Measurements from ENCODE around the gene SLC23A3. TPM values are rescaled to one million over a fixed set of nuclear protein-coding genes. Genes with fewer than 3 reads are reported as not detected.
A peak's percentile ranks its signal among the peaks of the same experiment; 100 is the strongest.

Gene SLC23A3
- total RNA-seq, 1 experiment from 2014 or later = 0.59 TPM

DNA sequence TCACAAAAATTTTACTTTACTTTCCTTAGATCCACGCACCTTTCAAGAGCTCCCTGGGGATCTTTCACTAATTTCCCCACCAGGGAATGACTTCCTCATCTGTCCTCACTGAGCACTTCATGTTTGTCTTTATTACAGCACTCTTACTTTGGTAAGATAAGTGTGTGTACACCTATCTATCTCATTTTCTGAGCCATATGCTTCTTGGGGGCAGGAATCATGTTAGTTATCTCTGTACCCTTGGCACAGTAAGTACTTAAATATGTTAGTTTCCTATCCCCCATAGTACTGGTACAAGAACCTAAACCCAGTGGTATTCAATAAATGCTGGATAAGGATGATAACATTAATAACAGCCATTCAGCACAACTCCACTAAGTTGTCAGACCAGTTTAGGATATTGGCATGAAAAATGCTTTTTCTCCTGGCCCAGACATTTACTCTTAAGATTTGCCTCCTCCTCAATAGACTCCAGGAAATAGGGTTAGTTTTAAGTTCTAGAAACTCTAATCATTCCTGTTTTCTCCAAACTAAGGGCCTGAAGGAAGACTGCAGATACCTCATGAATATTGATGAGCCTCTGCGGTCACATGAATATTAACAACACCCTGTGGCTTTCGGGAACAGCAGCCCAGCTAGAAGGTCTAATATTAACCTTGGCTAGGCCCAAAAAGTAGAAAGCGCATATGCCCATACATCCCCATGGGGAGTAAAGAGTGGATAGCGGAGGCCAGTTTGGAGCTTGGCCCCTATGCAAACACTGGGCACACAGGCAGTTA lies 47.4 kb downstream of the SLC23A3 start (continued):
- TF ChIP-seq, protein P1, sequence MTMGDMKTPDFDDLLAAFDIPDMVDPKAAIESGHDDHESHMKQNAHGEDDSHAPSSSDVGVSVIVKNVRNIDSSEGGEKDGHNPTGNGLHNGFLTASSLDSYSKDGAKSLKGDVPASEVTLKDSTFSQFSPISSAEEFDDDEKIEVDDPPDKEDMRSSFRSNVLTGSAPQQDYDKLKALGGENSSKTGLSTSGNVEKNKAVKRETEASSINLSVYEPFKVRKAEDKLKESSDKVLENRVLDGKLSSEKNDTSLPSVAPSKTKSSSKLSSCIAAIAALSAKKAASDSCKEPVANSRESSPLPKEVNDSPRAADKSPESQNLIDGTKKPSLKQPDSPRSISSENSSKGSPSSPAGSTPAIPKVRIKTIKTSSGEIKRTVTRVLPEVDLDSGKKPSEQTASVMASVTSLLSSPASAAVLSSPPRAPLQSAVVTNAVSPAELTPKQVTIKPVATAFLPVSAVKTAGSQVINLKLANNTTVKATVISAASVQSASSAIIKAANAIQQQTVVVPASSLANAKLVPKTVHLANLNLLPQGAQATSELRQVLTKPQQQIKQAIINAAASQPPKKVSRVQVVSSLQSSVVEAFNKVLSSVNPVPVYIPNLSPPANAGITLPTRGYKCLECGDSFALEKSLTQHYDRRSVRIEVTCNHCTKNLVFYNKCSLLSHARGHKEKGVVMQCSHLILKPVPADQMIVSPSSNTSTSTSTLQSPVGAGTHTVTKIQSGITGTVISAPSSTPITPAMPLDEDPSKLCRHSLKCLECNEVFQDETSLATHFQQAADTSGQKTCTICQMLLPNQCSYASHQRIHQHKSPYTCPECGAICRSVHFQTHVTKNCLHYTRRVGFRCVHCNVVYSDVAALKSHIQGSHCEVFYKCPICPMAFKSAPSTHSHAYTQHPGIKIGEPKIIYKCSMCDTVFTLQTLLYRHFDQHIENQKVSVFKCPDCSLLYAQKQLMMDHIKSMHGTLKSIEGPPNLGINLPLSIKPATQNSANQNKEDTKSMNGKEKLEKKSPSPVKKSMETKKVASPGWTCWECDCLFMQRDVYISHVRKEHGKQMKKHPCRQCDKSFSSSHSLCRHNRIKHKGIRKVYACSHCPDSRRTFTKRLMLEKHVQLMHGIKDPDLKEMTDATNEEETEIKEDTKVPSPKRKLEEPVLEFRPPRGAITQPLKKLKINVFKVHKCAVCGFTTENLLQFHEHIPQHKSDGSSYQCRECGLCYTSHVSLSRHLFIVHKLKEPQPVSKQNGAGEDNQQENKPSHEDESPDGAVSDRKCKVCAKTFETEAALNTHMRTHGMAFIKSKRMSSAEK (CRISPR knock-in tag; IDR thresholded peaks at IDR 0.05; ENCODE audit: borderline replicate concordance) = no peak

DNA sequence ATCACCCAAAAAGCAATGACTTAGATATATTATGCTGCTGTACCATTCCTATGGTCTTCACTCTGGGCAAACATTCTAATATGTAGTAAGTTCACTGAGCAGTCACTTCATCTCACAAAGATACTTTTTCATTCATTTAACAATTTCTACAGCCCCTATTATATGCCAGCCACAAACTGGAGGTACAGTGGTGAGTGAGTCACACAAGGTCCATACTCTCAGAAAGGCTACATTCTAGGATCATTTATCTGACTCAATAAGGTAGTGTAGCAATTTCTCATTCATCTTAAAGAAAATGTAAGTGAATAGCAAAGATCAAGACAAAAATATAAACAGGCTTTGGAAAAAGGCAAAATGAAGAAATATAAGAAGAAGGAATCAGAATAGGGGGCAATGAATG lies 49.7 kb downstream of the SLC23A3 start:
- H3K9me3 Mint-ChIP-seq = no peaks in the 10 kb centered on the region
- ChIA-PET CTCF (interaction anchor here (0.5 to 9.3 kb wide), 51 partner anchors 8 to 310 kb away, joined by 3 to 198 read pairs (median 5); partner anchors contain the start of genes CFAP65, IHH and TUBA4A), POLR2A (interaction anchor here (1.0 kb wide), 1 partner anchor 62 kb away, joined by 4 read pairs; no protein-coding TSS in a partner anchor)
- no peak for TF ChIP-seq SP1 (CRISPR knock-in tag; conservative IDR thresholded peaks at IDR 0.05)
- no peaks in the 10 kb centered on the region for H3K36me3 Mint-ChIP-seq
- no peaks in the 10 kb centered on the region for H3K27me3 Mint-ChIP-seq (ENCODE audit: low read depth)
- H3K4me1 Mint-ChIP-seq = peaks cover 21% of the 10 kb centered on the region
- DNase-seq (ENCODE audit: low spot score) (no peak), ATAC-seq (no peak)
- no peak overlapping the region for H3K27ac Mint-ChIP-seq
- H3K4me3 Mint-ChIP-seq = no peak overlapping the region

DNA sequence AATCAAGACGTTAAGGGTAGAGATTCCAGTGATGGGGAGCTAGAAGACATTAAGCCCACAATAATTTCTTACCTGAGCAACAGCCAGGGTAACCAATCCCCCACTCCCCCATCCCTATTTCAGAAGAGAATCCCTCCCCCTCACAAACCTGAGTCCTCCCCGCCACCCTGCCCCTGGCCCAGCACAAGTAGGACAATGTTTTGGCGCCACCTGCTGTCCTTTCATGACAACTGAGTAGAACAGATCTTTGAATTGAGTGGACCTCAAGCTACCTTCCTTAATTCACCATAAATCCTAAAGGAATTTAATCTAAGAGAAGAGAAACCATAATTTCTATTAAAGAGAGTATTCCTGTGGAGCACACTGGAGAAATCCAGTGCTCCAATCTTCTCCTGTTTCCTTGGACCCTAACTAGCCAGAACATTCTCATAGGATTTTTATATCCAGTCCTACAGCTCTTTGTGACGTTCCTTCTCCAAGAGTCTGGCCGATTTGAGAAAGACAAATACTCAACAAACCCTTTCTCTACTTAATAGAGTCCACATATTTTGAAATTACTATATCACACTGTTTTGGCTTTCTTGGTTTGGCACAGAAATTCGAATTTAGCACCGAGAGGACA lies 50.3 kb downstream of the SLC23A3 start:
- H3K4me1 Mint-ChIP-seq = peaks cover 21% of the 10 kb centered on the region
- DNase-seq (ENCODE audit: low spot score) = peak; percentile 81
- no peak overlapping the region for H3K27ac Mint-ChIP-seq
- H3K4me3 Mint-ChIP-seq = no peak overlapping the region
- no peak for TF ChIP-seq GTF2I (CRISPR knock-in tag; conservative IDR thresholded peaks at IDR 0.05)
- TF ChIP-seq, protein P2, sequence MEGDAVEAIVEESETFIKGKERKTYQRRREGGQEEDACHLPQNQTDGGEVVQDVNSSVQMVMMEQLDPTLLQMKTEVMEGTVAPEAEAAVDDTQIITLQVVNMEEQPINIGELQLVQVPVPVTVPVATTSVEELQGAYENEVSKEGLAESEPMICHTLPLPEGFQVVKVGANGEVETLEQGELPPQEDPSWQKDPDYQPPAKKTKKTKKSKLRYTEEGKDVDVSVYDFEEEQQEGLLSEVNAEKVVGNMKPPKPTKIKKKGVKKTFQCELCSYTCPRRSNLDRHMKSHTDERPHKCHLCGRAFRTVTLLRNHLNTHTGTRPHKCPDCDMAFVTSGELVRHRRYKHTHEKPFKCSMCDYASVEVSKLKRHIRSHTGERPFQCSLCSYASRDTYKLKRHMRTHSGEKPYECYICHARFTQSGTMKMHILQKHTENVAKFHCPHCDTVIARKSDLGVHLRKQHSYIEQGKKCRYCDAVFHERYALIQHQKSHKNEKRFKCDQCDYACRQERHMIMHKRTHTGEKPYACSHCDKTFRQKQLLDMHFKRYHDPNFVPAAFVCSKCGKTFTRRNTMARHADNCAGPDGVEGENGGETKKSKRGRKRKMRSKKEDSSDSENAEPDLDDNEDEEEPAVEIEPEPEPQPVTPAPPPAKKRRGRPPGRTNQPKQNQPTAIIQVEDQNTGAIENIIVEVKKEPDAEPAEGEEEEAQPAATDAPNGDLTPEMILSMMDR (IDR thresholded peaks at IDR 0.05) = peak; percentile 59
- no peak for TF ChIP-seq SMAD4 (CRISPR knock-in tag; IDR thresholded peaks at IDR 0.05)
- TF ChIP-seq, protein P3, sequence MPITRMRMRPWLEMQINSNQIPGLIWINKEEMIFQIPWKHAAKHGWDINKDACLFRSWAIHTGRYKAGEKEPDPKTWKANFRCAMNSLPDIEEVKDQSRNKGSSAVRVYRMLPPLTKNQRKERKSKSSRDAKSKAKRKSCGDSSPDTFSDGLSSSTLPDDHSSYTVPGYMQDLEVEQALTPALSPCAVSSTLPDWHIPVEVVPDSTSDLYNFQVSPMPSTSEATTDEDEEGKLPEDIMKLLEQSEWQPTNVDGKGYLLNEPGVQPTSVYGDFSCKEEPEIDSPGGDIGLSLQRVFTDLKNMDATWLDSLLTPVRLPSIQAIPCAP (CRISPR knock-in tag; IDR thresholded peaks at IDR 0.05) = no peak
- 0 out of 2 replicates have a peak, but pooled peaks have one; percentile 37 for TF ChIP-seq ZNF263 (CRISPR knock-in tag; IDR thresholded peaks at IDR 0.05; ENCODE audit: low read depth)
- no peak for TF ChIP-seq ESRRA (CRISPR knock-in tag; IDR thresholded peaks at IDR 0.05; ENCODE audit: borderline replicate concordance)
- TF ChIP-seq NR2C2 (CRISPR knock-in tag; IDR thresholded peaks at IDR 0.05) = no peak
- TF ChIP-seq, protein P4, sequence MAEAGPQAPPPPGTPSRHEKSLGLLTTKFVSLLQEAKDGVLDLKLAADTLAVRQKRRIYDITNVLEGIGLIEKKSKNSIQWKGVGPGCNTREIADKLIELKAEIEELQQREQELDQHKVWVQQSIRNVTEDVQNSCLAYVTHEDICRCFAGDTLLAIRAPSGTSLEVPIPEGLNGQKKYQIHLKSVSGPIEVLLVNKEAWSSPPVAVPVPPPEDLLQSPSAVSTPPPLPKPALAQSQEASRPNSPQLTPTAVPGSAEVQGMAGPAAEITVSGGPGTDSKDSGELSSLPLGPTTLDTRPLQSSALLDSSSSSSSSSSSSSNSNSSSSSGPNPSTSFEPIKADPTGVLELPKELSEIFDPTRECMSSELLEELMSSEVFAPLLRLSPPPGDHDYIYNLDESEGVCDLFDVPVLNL (CRISPR knock-in tag; IDR thresholded peaks at IDR 0.05; ENCODE audit: borderline replicate concordance, low read depth) = no peak
- TF ChIP-seq TCF7 (CRISPR knock-in tag; IDR thresholded peaks at IDR 0.05; ENCODE audit: low read depth) = no peak
- TF ChIP-seq NR1H2 (CRISPR knock-in tag; IDR thresholded peaks at IDR 0.05) = no peak
- no peak for TF ChIP-seq RORB (CRISPR knock-in tag; IDR thresholded peaks at IDR 0.05)
- no peak for TF ChIP-seq FOXJ3 (CRISPR knock-in tag; IDR thresholded peaks at IDR 0.05; ENCODE audit: borderline replicate concordance)
- no peak for TF ChIP-seq NFYB (CRISPR knock-in tag; conservative IDR thresholded peaks at IDR 0.05; ENCODE audit: low read depth)
- TF ChIP-seq KAT7 (CRISPR knock-in tag; IDR thresholded peaks at IDR 0.05; ENCODE audit: borderline replicate concordance) = no peak
- no peaks in the 10 kb centered on the region for H3K36me3 Mint-ChIP-seq
- CTCF ChIA-PET = interaction anchor here (0.5 to 9.3 kb wide), 51 partner anchors 9 to 311 kb away, joined by 3 to 198 read pairs (median 5); partner anchors contain the start of genes CFAP65, IHH and TUBA4A
- H3K27me3 Mint-ChIP-seq (ENCODE audit: low read depth) = no peaks in the 10 kb centered on the region
- ATAC-seq = peak; percentile 78
- POLR2A ChIA-PET = interaction anchor here (1.0 kb wide), 1 partner anchor 61 kb away, joined by 4 read pairs; no protein-coding TSS in a partner anchor
- H3K9me3 Mint-ChIP-seq = no peaks in the 10 kb centered on the region
